H1 (cell line): ENCODE measurements around the gene CDC42EP2. TPM values are rescaled to one million over a fixed set of nuclear protein-coding genes. Genes with fewer than 3 reads are reported as not detected.

Source experiments
- CTCF ChIA-PET: fragments of 300-600 bp; sonication (Branson Sonifier 250); formaldehyde crosslinking; loops from one replicate; lab custom pipeline; 2021; ENCODE audit not compliant: partially characterized antibody; lab: Charles Lee
- POLR2A ChIA-PET: fragments of 300-600 bp; sonication (Branson Sonifier 250); formaldehyde crosslinking; loops from one replicate; lab custom pipeline; 2021; ENCODE audit warnings: inconsistent platforms; ENCODE audit not compliant: partially characterized antibody; lab: Charles Lee
- DNase-seq, 2 experiments: peaks; one replicate each; pipeline versions ENCODE4 v3.0.0 to v3.0.0-alpha.2; 2010 to 2022; ENCODE audit warnings: low spot score in 2 of 2, low read depth in 1 of 2, mixed read lengths in 1 of 2
- FAIRE-seq: peaks from 2 replicates; lab custom pipeline; 2011; peaks lifted over from hg19 to GRCh38; lab: Jason Lieb, UNC
- H2AFZ ChIP-seq: 2 replicates; pipeline ENCODE4 v1.8.1; 2012; ENCODE audit warnings: low read length, inconsistent platforms
- H2AK5ac ChIP-seq: 2 replicates; pipeline ENCODE4 v1.6.1; 2013; ENCODE audit warnings: low read depth, low read length
- H2BK120ac ChIP-seq: replicated peaks from 2 replicates; pipeline ENCODE3; 2013; ENCODE audit warnings: low read depth, low read length, inconsistent platforms
- H2BK12ac ChIP-seq: 2 replicates; pipeline ENCODE4 v1.6.1; 2013; ENCODE audit warnings: low read depth, low read length
- H2BK15ac ChIP-seq: 2 replicates; pipeline ENCODE4 v1.6.1; 2013; ENCODE audit warnings: low read length
- H2BK20ac ChIP-seq: 2 replicates; pipeline ENCODE4 v1.6.1; 2013; ENCODE audit warnings: low read length
- H2BK5ac ChIP-seq: 2 replicates; pipeline ENCODE4 v1.6.1; 2013; ENCODE audit warnings: low read depth, low read length
- H3K14ac ChIP-seq: 2 replicates; pipeline ENCODE4 v1.6.1; 2013; ENCODE audit warnings: inconsistent platforms; ENCODE audit not compliant: insufficient read length
- H3K18ac ChIP-seq: 2 replicates; pipeline ENCODE4 v1.6.1; 2013; ENCODE audit warnings: low read length; ENCODE audit errors: extremely low read depth
- H3K23ac ChIP-seq: 2 replicates; pipeline ENCODE4 v1.6.1; 2013; ENCODE audit warnings: inconsistent platforms; ENCODE audit not compliant: insufficient read length
- H3K23me2 ChIP-seq: 2 replicates; pipeline ENCODE4 v1.6.1; 2013; ENCODE audit warnings: low read depth, low read length
- H3K27ac ChIP-seq: 2 replicates; pipeline ENCODE4 v1.6.1; 2011; ENCODE audit warnings: low read depth, low read length, inconsistent platforms
- H3K27me3 ChIP-seq, 4 experiments: replicated peaks in 1 of 4; 1 replicate in 1 of 4; 2 replicates in 3 of 4; pipeline versions ENCODE4 v1.6.1 to v1.8.1; 2011 to 2013; ENCODE audit warnings: low read length in 3 of 4, mild to moderate bottlenecking in 3 of 4, inconsistent platforms in 2 of 4, mixed read lengths in 2 of 4, moderate library complexity in 1 of 4; ENCODE audit not compliant: control insufficient read depth in 3 of 4, insufficient read depth in 3 of 4; ENCODE audit errors: extremely low read depth in 1 of 4
- H3K36me3 ChIP-seq, 4 experiments: 2 replicates each; pipeline versions ENCODE4 v1.6.1 to v1.8.1; 2011 to 2013; ENCODE audit warnings: mild to moderate bottlenecking in 4 of 4, low read length in 3 of 4, moderate library complexity in 2 of 4, control low read depth in 1 of 4, inconsistent platforms in 1 of 4; ENCODE audit not compliant: insufficient read depth in 4 of 4, control insufficient read depth in 2 of 4
- H3K4ac ChIP-seq: replicated peaks from 2 replicates; pipeline ENCODE3; 2013; ENCODE audit warnings: low read length, low read depth, mixed read lengths, inconsistent platforms; ENCODE audit not compliant: insufficient read length
- H3K4me1 ChIP-seq, 4 experiments: replicated peaks in 1 of 4; 1 replicate in 1 of 4; 2 replicates in 3 of 4; pipeline versions ENCODE4 v1.6.1 to v1.8.1; 2011 to 2013; ENCODE audit warnings: low read length in 3 of 4, inconsistent platforms in 2 of 4, mixed read lengths in 1 of 4; ENCODE audit not compliant: insufficient read depth in 4 of 4, control insufficient read depth in 3 of 4
- H3K4me2 ChIP-seq, 2 experiments: 2 replicates each; pipeline versions ENCODE4 v1.6.1 to v1.8.1; 2011 to 2013; ENCODE audit warnings: low read depth in 2 of 2, low read length in 2 of 2, control low read depth in 1 of 2, inconsistent platforms in 1 of 2, mild to moderate bottlenecking in 1 of 2; ENCODE audit not compliant: insufficient read depth in 1 of 2
- H3K4me3 ChIP-seq, 4 experiments: fragments of 200-600, 300-600 bp in 1 of 4; sonication (generic), shearing (Covaris generic), sonication (Bioruptor Twin) in 1 of 4; 2 replicates each; pipeline versions ENCODE4 v1.5.1 to v1.8.1; 2011 to 2016; ENCODE audit warnings: low read length in 4 of 4, low read depth in 3 of 4, control low read depth in 2 of 4, inconsistent platforms in 2 of 4, mild to moderate bottlenecking in 2 of 4, mixed read lengths in 1 of 4, moderate library complexity in 1 of 4; ENCODE audit not compliant: insufficient read depth in 2 of 4; ENCODE audit errors: extremely low read depth in 1 of 4
- H3K56ac ChIP-seq: replicated peaks from 2 replicates; pipeline ENCODE3; 2013; ENCODE audit warnings: low read depth, mild to moderate bottlenecking, mixed read lengths, low read length, inconsistent platforms; ENCODE audit not compliant: insufficient read length
- H3K79me1 ChIP-seq: 2 replicates; pipeline ENCODE4 v1.6.1; 2013; ENCODE audit warnings: low read depth, low read length, control low read depth
- H3K79me2 ChIP-seq, 2 experiments: 2 replicates each; pipeline versions ENCODE4 v1.6.1 to v1.8.1; 2012 to 2013; ENCODE audit warnings: low read length in 2 of 2, mild to moderate bottlenecking in 2 of 2, inconsistent platforms in 1 of 2; ENCODE audit not compliant: insufficient read depth in 2 of 2, control insufficient read depth in 1 of 2
- H3K9ac ChIP-seq, 4 experiments: replicated peaks in 1 of 4; 1 replicate in 1 of 4; 2 replicates in 3 of 4; pipeline versions ENCODE4 v1.6.1 to v1.8.1; 2011 to 2013; ENCODE audit warnings: low read depth in 3 of 4, low read length in 3 of 4, control low read depth in 2 of 4, mild to moderate bottlenecking in 2 of 4, moderate library complexity in 2 of 4, inconsistent platforms in 1 of 4; ENCODE audit errors: extremely low read depth in 1 of 4
- H3K9me3 ChIP-seq, 2 experiments: 2 replicates each; pipeline versions ENCODE4 v1.6.1 to v1.8.1; 2012 to 2013; ENCODE audit warnings: mild to moderate bottlenecking in 2 of 2, moderate library complexity in 2 of 2, control low read depth in 1 of 2, inconsistent platforms in 1 of 2, low read depth in 1 of 2, low read length in 1 of 2, mixed read lengths in 1 of 2; ENCODE audit not compliant: insufficient read depth in 2 of 2
- H4K20me1 ChIP-seq, 2 experiments: replicated peaks in 1 of 2; 2 replicates each; pipeline versions ENCODE3 to v1.8.1; 2011 to 2013; ENCODE audit warnings: inconsistent platforms in 2 of 2, low read length in 2 of 2, mild to moderate bottlenecking in 1 of 2; ENCODE audit not compliant: insufficient read depth in 2 of 2, control insufficient read depth in 1 of 2
- H4K5ac ChIP-seq: 2 replicates; pipeline ENCODE4 v1.6.1; 2013; ENCODE audit warnings: low read length, low read depth, mixed read lengths, inconsistent platforms; ENCODE audit not compliant: insufficient read length
- H4K8ac ChIP-seq: 2 replicates; pipeline ENCODE4 v1.8.0; 2013; ENCODE audit warnings: mild to moderate bottlenecking, moderate library complexity, low read length, inconsistent platforms; ENCODE audit not compliant: insufficient read depth; ENCODE audit errors: extremely low read depth
- H4K91ac ChIP-seq: replicated peaks from 2 replicates; pipeline ENCODE3; 2013; ENCODE audit warnings: low read length, mixed read lengths, inconsistent platforms; ENCODE audit not compliant: insufficient read length
- BRCA1 ChIP-seq: IDR thresholded peaks from 2 replicates; pipeline ENCODE4 v1.6.1; 2012; ENCODE audit warnings: low read depth, low read length, improper control_type of control experiment
- EP300 ChIP-seq, 2 experiments: IDR thresholded peaks; 1 replicate in 1 of 2; 2 replicates in 1 of 2; pipeline ENCODE4 v1.6.1; 2011 to 2012; ENCODE audit warnings: low read depth in 2 of 2, low read length in 2 of 2, mild to moderate bottlenecking in 2 of 2, borderline replicate concordance in 1 of 2, inconsistent platforms in 1 of 2, moderate library complexity in 1 of 2
- NANOG ChIP-seq: IDR thresholded peaks from 2 replicates; pipeline ENCODE4 v1.6.1; 2011; ENCODE audit warnings: low read length, low read depth, mild to moderate bottlenecking, inconsistent platforms; ENCODE audit not compliant: insufficient read depth, poor library complexity, severe bottlenecking
- RAD21 ChIP-seq, 2 experiments: IDR thresholded peaks in 1 of 2; conservative IDR thresholded peaks in 1 of 2; 2 replicates each; pipeline ENCODE4 v1.6.1; 2011; ENCODE audit warnings: low read depth in 2 of 2, low read length in 2 of 2, improper control_type of control experiment in 1 of 2, inconsistent platforms in 1 of 2, mild to moderate bottlenecking in 1 of 2, moderate library complexity in 1 of 2
- RFX5 ChIP-seq: IDR thresholded peaks from 2 replicates; pipeline ENCODE4 v1.6.1; 2011; ENCODE audit warnings: low read depth, low read length, improper control_type of control experiment, borderline replicate concordance
- TAF7 ChIP-seq: optimal IDR thresholded peaks from 2 replicates; pipeline ENCODE3; 2011; ENCODE audit warnings: low read depth, mild to moderate bottlenecking, inconsistent platforms, low read length, moderate library complexity, borderline replicate concordance
- TBP ChIP-seq: IDR thresholded peaks from 2 replicates; pipeline ENCODE4 v1.6.1; 2011; ENCODE audit warnings: low read depth, low read length, improper control_type of control experiment
- WGBS, 2 experiments: shearing (Covaris generic) in 1 of 2; methylation state at CpG; one replicate each; pipeline versions ENCODE4 v1.1.6 to v1.1.7; 2013 to 2015; ENCODE audit warnings: low lambda C conversion rate in 2 of 2, mixed read lengths in 2 of 2, inconsistent platforms in 1 of 2, low coverage in 1 of 2, missing lambda C conversion rate in 1 of 2; ENCODE audit not compliant: insufficient replicate concordance in 2 of 2, insufficient coverage in 1 of 2, insufficient read length in 1 of 2; ENCODE audit errors: extremely low coverage in 1 of 2, missing lambda C conversion rate in 1 of 2; 5-methylcytosine and 5-hydroxymethylcytosine counted together
- polyA plus RNA-seq, 7 experiments: library from polyadenylated mRNA; depleted of rRNA in 3 of 7; stranded (reverse) in 5 of 7; unstranded in 2 of 7; fragments of >200 nt in 5 of 7; fragments of 200-250 nt in 2 of 7; gene quantifications; 1 replicate in 5 of 7; 2 replicates in 1 of 7; 4 replicates in 1 of 7; pipeline versions ENCODE4 v1.2.1 to v1.2.3, GENCODE V29; 2011 to 2013; ENCODE audit warnings: missing spikeins in 2 of 7, mixed read lengths in 2 of 7
- total RNA-seq: library from RNA; stranded (reverse); fragmentation: NEBNext Ultra II Directional; extraction: Animal tissue kit (Norgen Biotek cat#: 25700); gene quantifications from 2 replicates; pipeline ENCODE4 v1.2.1, GENCODE V29; 2021
- TF ChIP-seq, protein P1 (sequence below): IDR thresholded peaks from 2 replicates; pipeline ENCODE4 v1.6.1; 2012; ENCODE audit warnings: low read length, inconsistent platforms

CDC42EP2 gene
- total and polyA plus RNA-seq, 2 of the 8 experiments (the other 6 are each of a cell fraction or from before 2014, with no cell fraction given): 11.8 to 13.3 TPM

DNA sequence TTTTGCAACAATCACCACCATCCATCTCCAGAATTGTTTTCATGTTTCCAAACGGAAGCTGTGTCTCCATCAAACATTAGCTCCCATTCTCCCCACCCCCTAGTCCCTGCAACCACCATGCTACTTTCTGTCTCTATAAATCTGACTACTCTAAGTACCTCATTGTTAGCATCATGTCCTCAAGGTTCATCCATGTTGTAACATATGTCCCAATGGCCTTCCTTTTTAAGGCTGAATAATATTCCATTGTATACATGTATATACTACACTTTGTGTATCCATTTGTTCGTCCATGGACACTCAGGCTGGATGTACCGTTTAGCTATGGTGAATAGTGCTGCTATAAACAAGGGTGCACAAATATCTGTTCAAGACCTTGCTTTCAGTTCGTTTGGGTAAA lies 10.8 kb downstream of the CDC42EP2 start:
- POLR2A ChIA-PET: interaction anchor here (0.9 to 20.9 kb wide), 6 partner anchors 9 to 229 kb away, joined by 3 to 208 read pairs (median 7); partner anchors contain the start of genes CDC42EP2, DPF2 and VPS51
- H3K36me3 ChIP-seq: peaks cover 0 to 17% (median 7%) of the 10 kb centered on the region in 4 experiments; a peak in 7 of 8 replicates
- no peak overlapping the region for H2AFZ ChIP-seq
- no peak overlapping the region for H4K91ac ChIP-seq
- no peaks in the 10 kb centered on the region for H3K79me2 ChIP-seq
- DNase-seq: no peak
- no peak overlapping the region for H3K56ac ChIP-seq
- H4K20me1 ChIP-seq: peaks cover 4 to 10% of the 10 kb centered on the region in 2 experiments
- H3K9me3 ChIP-seq: no peaks in the 10 kb centered on the region
- no peaks in the 10 kb centered on the region for H3K23me2 ChIP-seq
- H4K8ac ChIP-seq: no peak overlapping the region
- no peak overlapping the region for H2BK20ac ChIP-seq
- CTCF ChIA-PET: interaction anchor here (0.7 to 52.8 kb wide), 3 partner anchors 8 to 219 kb away, joined by 4 to 1179 read pairs (median 20); no protein-coding TSS in a partner anchor
- no peak for TF ChIP-seq RAD21 (IDR thresholded peaks at IDR 0.05 in 1 of 2, conservative IDR thresholded peaks at IDR 0.05 in 1 of 2; ENCODE audit: low read depth in 2 of 2, low read length in 2 of 2)
- no peak for TF ChIP-seq EP300 (IDR thresholded peaks at IDR 0.05; ENCODE audit: borderline replicate concordance in 1 of 2, low read depth in 2 of 2, low read length in 2 of 2)
- no peak for TF ChIP-seq TAF7
- TF ChIP-seq, protein P1, sequence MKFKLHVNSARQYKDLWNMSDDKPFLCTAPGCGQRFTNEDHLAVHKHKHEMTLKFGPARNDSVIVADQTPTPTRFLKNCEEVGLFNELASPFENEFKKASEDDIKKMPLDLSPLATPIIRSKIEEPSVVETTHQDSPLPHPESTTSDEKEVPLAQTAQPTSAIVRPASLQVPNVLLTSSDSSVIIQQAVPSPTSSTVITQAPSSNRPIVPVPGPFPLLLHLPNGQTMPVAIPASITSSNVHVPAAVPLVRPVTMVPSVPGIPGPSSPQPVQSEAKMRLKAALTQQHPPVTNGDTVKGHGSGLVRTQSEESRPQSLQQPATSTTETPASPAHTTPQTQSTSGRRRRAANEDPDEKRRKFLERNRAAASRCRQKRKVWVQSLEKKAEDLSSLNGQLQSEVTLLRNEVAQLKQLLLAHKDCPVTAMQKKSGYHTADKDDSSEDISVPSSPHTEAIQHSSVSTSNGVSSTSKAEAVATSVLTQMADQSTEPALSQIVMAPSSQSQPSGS: no peak
- no peak for TF ChIP-seq NANOG
- no peak for TF ChIP-seq BRCA1
- no peak for TF ChIP-seq TBP
- no peak for TF ChIP-seq RFX5
- FAIRE-seq: no peak
- H3K4me2 ChIP-seq: no peak overlapping the region
- H4K5ac ChIP-seq: no peak overlapping the region
- H2AK5ac ChIP-seq: no peak overlapping the region
- no peak overlapping the region for H3K27ac ChIP-seq
- H2BK15ac ChIP-seq: no peak overlapping the region
- H2BK5ac ChIP-seq: no peak overlapping the region
- no peak overlapping the region for H3K14ac ChIP-seq
- H3K4ac ChIP-seq: no peak overlapping the region
- H3K27me3 ChIP-seq: no peaks in the 10 kb centered on the region; a peak in 1 of 7 replicates
- H3K9ac ChIP-seq: no peak overlapping the region
- WGBS, 2 experiments: 86% methylated on average over 4 of the region's 4 CpGs; no CpG with 5 or more reads in 1 of the 2 experiments
- no peaks in the 10 kb centered on the region; a peak in 1 of 7 replicates for H3K4me1 ChIP-seq
- no peak overlapping the region for H3K18ac ChIP-seq
- no peak overlapping the region for H3K23ac ChIP-seq
- no peak overlapping the region for H2BK12ac ChIP-seq
- no peak overlapping the region for H2BK120ac ChIP-seq
- H3K79me1 ChIP-seq: peaks cover 6% of the 10 kb centered on the region
- no peak overlapping the region for H3K4me3 ChIP-seq
